ENCODE measurements around the gene TMEM41A. TPM values are rescaled to one million over a fixed set of nuclear protein-coding genes. Genes with fewer than 3 reads are reported as not detected.

The TMEM41A gene
- total RNA-seq, 1 experiment from 2014 or later, result 37.2 TPM

GRCh38 chr3:185502987-185503386 lies 4.2 kb upstream of the TMEM41A start:
- Histone ChIP-seq H3K79me2 (ENCODE audit: low read depth) (peaks cover 7% of the 10 kb centered on the region), H3K4me3 (no peak overlapping the region), H2AFZ (no peak overlapping the region), H3F3A (ENCODE audit: insufficient read depth, low read depth) (peaks cover 6% of the 10 kb centered on the region; the same call in 1 of the 2 replicates), H3K9me2 (ENCODE audit: insufficient read depth) (no peaks in the 10 kb centered on the region), H3K4me1 (replicated peaks; ENCODE audit: insufficient read depth) (0 out of 2 replicates have a peak, but pooled peaks cover 3% of the 10 kb centered on the region), H4K20me1 (ENCODE audit: insufficient read depth) (no peaks in the 10 kb centered on the region), H3K4me2 (no peak overlapping the region), H3K27me3 (ENCODE audit: insufficient read depth, low read depth) (no peaks in the 10 kb centered on the region), H3K9me3 (ENCODE audit: insufficient read depth, low read depth) (no peaks in the 10 kb centered on the region), H3K36me3 (ENCODE audit: low read depth) (no peaks in the 10 kb centered on the region), H3K27ac (no peak overlapping the region)
- ChIA-PET POLR2A (ENCODE audit: unreplicated experiment) (no interaction called here), CTCF (no interaction called here)
- DNase-seq, result no peak
- BruUV-seq (replicated peaks), result no TSS peak
- intact Hi-C loops (cut with micrococcal nuclease; ENCODE audit: unreplicated experiment), result no loop called here
- TF ChIP-seq EZH2 (IDR thresholded peaks at IDR 0.05; ENCODE audit: low read depth) (no peak), CTCF (conservative IDR thresholded peaks at IDR 0.05) (no peak)

GRCh38 chr3:185490241-185490640 lies 8.6 kb downstream of the TMEM41A start:
- POLR2A ChIA-PET (ENCODE audit: unreplicated experiment), result no interaction called here

GRCh38 chr3:185489462-185489861 lies 9.4 kb downstream of the TMEM41A start:
- H3K9me3 ChIP-seq (ENCODE audit: insufficient read depth, low read depth), result no peaks in the 10 kb centered on the region
- ChIA-PET POLR2A (ENCODE audit: unreplicated experiment) (interaction anchor here (0.5 kb wide), 1 partner anchor 442 kb away, joined by 21 read pairs; no protein-coding TSS in a partner anchor), CTCF (no interaction called here)
- peaks cover 35% of the 10 kb centered on the region; the same call in 1 of the 2 replicates for H3K36me3 ChIP-seq (ENCODE audit: low read depth)
- H3K4me2 ChIP-seq, result no peak overlapping the region
- no peaks in the 10 kb centered on the region for H4K20me1 ChIP-seq (ENCODE audit: insufficient read depth)
- no peak overlapping the region for H2AFZ ChIP-seq
- peaks cover 14% of the 10 kb centered on the region; the same call in 1 of the 2 replicates for H3F3A ChIP-seq (ENCODE audit: insufficient read depth, low read depth)
- no peaks in the 10 kb centered on the region for H3K9me2 ChIP-seq (ENCODE audit: insufficient read depth)
- no peak overlapping the region for H3K4me3 ChIP-seq
- no peak overlapping the region for H3K27ac ChIP-seq
- no peak for DNase-seq
- intact Hi-C loops (cut with micrococcal nuclease; ENCODE audit: unreplicated experiment), result no loop called here
- TF ChIP-seq CTCF (conservative IDR thresholded peaks at IDR 0.05), result no peak
- TF ChIP-seq EZH2 (IDR thresholded peaks at IDR 0.05; ENCODE audit: low read depth), result no peak
- H3K27me3 ChIP-seq (ENCODE audit: insufficient read depth, low read depth), result no peaks in the 10 kb centered on the region
- BruUV-seq (replicated peaks), result no TSS peak
- no peaks in the 10 kb centered on the region for H3K79me2 ChIP-seq (ENCODE audit: low read depth)
- no peaks in the 10 kb centered on the region for H3K4me1 ChIP-seq (replicated peaks; ENCODE audit: insufficient read depth)

More at GRCh38 chr3:185490241-185490640, 8.6 kb downstream of the TMEM41A start:
- intact Hi-C loops (cut with micrococcal nuclease; ENCODE audit: unreplicated experiment), result loop anchor here (10.0 kb wide), 1 partner anchor 125 kb away; the partner anchor contains the start of gene MAP3K13
- Histone ChIP-seq H3K27ac (no peak overlapping the region), H3K27me3 (ENCODE audit: insufficient read depth, low read depth) (no peaks in the 10 kb centered on the region), H3F3A (ENCODE audit: insufficient read depth, low read depth) (peaks cover 14% of the 10 kb centered on the region; the same call in 1 of the 2 replicates), H3K4me3 (no peak overlapping the region), H3K36me3 (ENCODE audit: low read depth) (peaks cover 35% of the 10 kb centered on the region; the same call in 1 of the 2 replicates), H2AFZ (no peak overlapping the region), H3K4me1 (replicated peaks; ENCODE audit: insufficient read depth) (no peaks in the 10 kb centered on the region), H3K9me2 (ENCODE audit: insufficient read depth) (no peaks in the 10 kb centered on the region), H3K4me2 (no peak overlapping the region), H3K79me2 (ENCODE audit: low read depth) (no peaks in the 10 kb centered on the region), H4K20me1 (ENCODE audit: insufficient read depth) (no peaks in the 10 kb centered on the region), H3K9me3 (ENCODE audit: insufficient read depth, low read depth) (no peaks in the 10 kb centered on the region)
- CTCF ChIA-PET, result no interaction called here
- no peak for TF ChIP-seq EZH2 (IDR thresholded peaks at IDR 0.05; ENCODE audit: low read depth)
- no peak for TF ChIP-seq CTCF (conservative IDR thresholded peaks at IDR 0.05)
- no peak for DNase-seq
- no TSS peak for BruUV-seq (replicated peaks)

Measured in PC-9 (cell line).